ENCODE measurements around the gene CAPZB. TPM values are rescaled to one million over a fixed set of nuclear protein-coding genes. Genes with fewer than 3 reads are reported as not detected.

The CAPZB gene
- total RNA-seq, 1 donor from 2014 or later: 189 TPM

DNA sequence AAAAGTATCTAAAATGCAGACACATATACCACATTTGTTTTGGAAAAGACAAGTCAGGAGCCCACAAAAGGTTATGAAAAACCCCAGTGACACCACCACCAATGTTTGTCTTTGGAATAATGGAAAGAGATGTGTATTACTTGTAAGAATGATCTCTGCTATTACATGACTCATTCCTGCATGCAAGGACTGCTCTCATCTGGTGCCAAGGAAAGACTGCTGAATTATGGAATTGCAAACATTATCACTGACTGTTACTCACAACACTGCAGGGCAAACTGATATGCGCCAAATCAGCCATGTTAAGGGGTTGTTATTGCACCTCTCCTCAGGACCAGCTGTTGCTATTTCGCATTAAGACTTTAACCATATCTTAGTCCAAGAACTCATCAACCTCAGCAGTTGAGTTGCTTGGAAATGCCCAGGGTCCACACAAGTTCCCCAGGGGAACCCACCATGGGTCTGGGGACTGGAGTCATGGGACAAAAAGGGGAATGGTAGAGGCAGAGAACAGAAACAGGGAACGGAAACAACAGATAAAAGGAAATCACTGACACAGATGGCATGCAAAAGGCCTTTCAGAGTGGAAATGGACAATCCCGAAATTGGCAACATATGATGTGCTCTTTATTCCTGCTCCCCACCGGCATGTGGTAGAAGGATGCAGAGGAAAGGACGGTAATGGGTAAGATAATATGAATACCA lies 34.4 kb downstream of the CAPZB start:
- no peak overlapping the region for H3K27ac Mint-ChIP-seq
- H3K4me3 Mint-ChIP-seq (ENCODE audit: low read depth): no peak overlapping the region
- H3K27me3 Mint-ChIP-seq: no peaks in the 10 kb centered on the region
- DNase-seq (ENCODE audit: low spot score, unreplicated experiment): no peak
- H3K4me1 Mint-ChIP-seq (ENCODE audit: low read depth): peaks cover 11% of the 10 kb centered on the region
- no peaks in the 10 kb centered on the region for H3K9me3 Mint-ChIP-seq (ENCODE audit: low read depth)
- TF ChIP-seq CTCF (IDR thresholded peaks at IDR 0.05; ENCODE audit: unreplicated experiment): no peak
- no peaks in the 10 kb centered on the region for H3K36me3 Mint-ChIP-seq (ENCODE audit: insufficient read depth)

GRCh38 chr1:19449454-19450228 lies 35.7 kb downstream of the CAPZB start:
- peaks cover 20% of the 10 kb centered on the region for H3K4me1 Mint-ChIP-seq (ENCODE audit: low read depth)
- no peak overlapping the region for H3K4me3 Mint-ChIP-seq (ENCODE audit: low read depth)
- H3K36me3 Mint-ChIP-seq (ENCODE audit: insufficient read depth): no peaks in the 10 kb centered on the region
- H3K9me3 Mint-ChIP-seq (ENCODE audit: low read depth): no peaks in the 10 kb centered on the region
- DNase-seq (ENCODE audit: low spot score, unreplicated experiment): no peak
- no peak overlapping the region for H3K27ac Mint-ChIP-seq
- TF ChIP-seq CTCF (IDR thresholded peaks at IDR 0.05; ENCODE audit: unreplicated experiment): no peak
- no peaks in the 10 kb centered on the region for H3K27me3 Mint-ChIP-seq

GRCh38 chr1:19448491-19449439 lies 36.6 kb downstream of the CAPZB start:
- no peak for DNase-seq (ENCODE audit: low spot score, unreplicated experiment)
- Mint-ChIP-seq H3K4me1 (ENCODE audit: low read depth) (peaks cover 24% of the 10 kb centered on the region), H3K36me3 (ENCODE audit: insufficient read depth) (no peaks in the 10 kb centered on the region), H3K4me3 (ENCODE audit: low read depth) (no peak overlapping the region), H3K27ac (peak overlapping the region; percentile 38), H3K9me3 (ENCODE audit: low read depth) (no peaks in the 10 kb centered on the region), H3K27me3 (no peaks in the 10 kb centered on the region)
- TF ChIP-seq CTCF (IDR thresholded peaks at IDR 0.05; ENCODE audit: unreplicated experiment): no peak

- DNase-seq (ENCODE audit: low spot score, unreplicated experiment): no peak
- H3K4me1 Mint-ChIP-seq (ENCODE audit: low read depth): peaks cover 23% of the 10 kb centered on the region
- H3K9me3 Mint-ChIP-seq (ENCODE audit: low read depth): no peaks in the 10 kb centered on the region
- H3K27ac Mint-ChIP-seq: peak overlapping the region; percentile 51
- TF ChIP-seq CTCF (IDR thresholded peaks at IDR 0.05; ENCODE audit: unreplicated experiment): no peak
- no peaks in the 10 kb centered on the region for H3K36me3 Mint-ChIP-seq (ENCODE audit: insufficient read depth)
- H3K4me3 Mint-ChIP-seq (ENCODE audit: low read depth): no peak overlapping the region
- H3K27me3 Mint-ChIP-seq: no peaks in the 10 kb centered on the region
These were observed 37.8 kb downstream of the CAPZB start for GRCh38 chr1:19447550-19447949.

Measured in progenitor cell of endocrine pancreas (in vitro differentiated cells).